K562 (cell line): ENCODE data around the gene PACSIN1. TPM values are rescaled to one million over a fixed set of nuclear protein-coding genes. Genes with fewer than 3 reads are reported as not detected.
A peak's percentile ranks its signal among the peaks of the same experiment; 100 is the strongest.

Experiments used
- CBX5 ChIP-seq: IDR thresholded peaks from 2 replicates; pipeline ENCODE4 v1.6.1; 2014; ENCODE audit warnings: low read depth, borderline replicate concordance
- CEBPZ ChIP-seq: fragments of 150-350 bp; IDR thresholded peaks from 2 replicates; pipeline ENCODE4 v1.6.1; 2014; ENCODE audit warnings: low read depth, mild to moderate bottlenecking, low read length, borderline replicate concordance
- CXXC5 ChIP-seq: fragments of 250-450 bp; sonication (Bioruptor Pico); IDR thresholded peaks from 2 replicates; pipeline ENCODE4 v1.8.0; 2022; ENCODE audit warnings: inconsistent platforms, mild to moderate bottlenecking, moderate library complexity
- ETV1 ChIP-seq: fragments of 450-650 bp; conservative IDR thresholded peaks from 2 replicates; pipeline ENCODE4 v1.6.1; 2016; ENCODE audit warnings: missing genetic modification characterization, control low read depth, low read depth, missing compliant biosample characterization
- HNRNPLL ChIP-seq: fragments of 200-400 bp; formaldehyde crosslinking; IDR thresholded peaks from 2 replicates; pipeline ENCODE4 v1.6.1; 2017; ENCODE audit warnings: low read length, low read depth, mild to moderate bottlenecking; ENCODE audit not compliant: poor library complexity, severe bottlenecking
- PATZ1 ChIP-seq: fragments of 250-450 bp; sonication (Bioruptor Pico); IDR thresholded peaks from 2 replicates; pipeline ENCODE4 v1.5.0; 2020; ENCODE audit warnings: mild to moderate bottlenecking, borderline replicate concordance
- PKNOX1 ChIP-seq: fragments of 450-650 bp; IDR thresholded peaks from 2 replicates; pipeline ENCODE4 v1.6.1; 2016
- RBFOX2 ChIP-seq: fragments of 200-400 bp; formaldehyde crosslinking; IDR thresholded peaks from 2 replicates; pipeline ENCODE4 v1.6.1; 2017; ENCODE audit warnings: low read depth, mild to moderate bottlenecking, low read length, moderate library complexity
- RCOR1 ChIP-seq, 2 experiments: IDR thresholded peaks; 2 replicates each; pipeline ENCODE4 v1.6.1; 2012; ENCODE audit warnings: low read depth in 2 of 2, low read length in 2 of 2, borderline replicate concordance in 1 of 2, improper control_type of control experiment in 1 of 2
- SMC3 ChIP-seq: conservative IDR thresholded peaks from 2 replicates; pipeline ENCODE4 v1.6.1; 2011; ENCODE audit warnings: low read depth, low read length, improper control_type of control experiment; ENCODE audit not compliant: insufficient read depth
- U2AF2 ChIP-seq: fragments of 200-400 bp; formaldehyde crosslinking; optimal IDR thresholded peaks from 2 replicates; pipeline ENCODE3; 2017; ENCODE audit warnings: low read depth, mild to moderate bottlenecking, low read length
- YY1 ChIP-seq, 3 experiments: IDR thresholded peaks; 2 replicates each; pipeline ENCODE4 v1.6.1; 2011; ENCODE audit warnings: low read length in 2 of 3, mild to moderate bottlenecking in 2 of 3, moderate library complexity in 2 of 3, borderline replicate concordance in 1 of 3, control low read depth in 1 of 3, low read depth in 1 of 3; ENCODE audit not compliant: insufficient read depth in 3 of 3, insufficient replicate concordance in 2 of 3, control insufficient read depth in 1 of 3, insufficient read length in 1 of 3; ENCODE audit errors: extremely low read depth in 1 of 3
- polyA plus RNA-seq, 8 experiments: library from polyadenylated mRNA; depleted of rRNA in 4 of 8; stranded (reverse) in 5 of 8; unstranded in 3 of 8; fragments of >200 nt; fragmentation: Nextera tagmentation in 2 of 8; fragmentation: Illumina TruSeq in 1 of 8; extraction: Ambion mirVana in 2 of 8; extraction: Trizol in 1 of 8; gene quantifications; 2 replicates each; pipeline versions ENCODE4 v1.2.1 to v1.2.3, GENCODE V29; 2011 to 2014; ENCODE audit warnings: inconsistent platforms in 1 of 8, missing spikeins in 1 of 8
- total RNA-seq, 7 experiments: library from RNA; depleted of rRNA in 6 of 7; stranded (reverse); fragments of >200 nt in 6 of 7; fragmentation: Illumina TruSeq in 2 of 7; extraction: Trizol in 2 of 7; gene quantifications; 2 replicates each; pipeline versions ENCODE4 v1.2.1 to v1.2.3, GENCODE V29; 2011 to 2021; ENCODE audit warnings: low replicate concordance in 1 of 7
- TF ChIP-seq, protein P1 (sequence below): IDR thresholded peaks from 2 replicates; pipeline ENCODE4 v1.6.1; 2014; ENCODE audit warnings: antibody characterized with exemption
- TF ChIP-seq, protein P2 (sequence below): sonication (generic); formaldehyde crosslinking; IDR thresholded peaks from 2 replicates; pipeline ENCODE4 v1.8.0; 2022; ENCODE audit warnings: mild to moderate bottlenecking, missing genetic modification reagents

Gene PACSIN1
- total and polyA plus RNA-seq, 9 of the 15 experiments (the other 6 are each of a cell fraction or from before 2014, with no cell fraction given) = 0.01 to 1.7 (median 0.45) TPM

DNA sequence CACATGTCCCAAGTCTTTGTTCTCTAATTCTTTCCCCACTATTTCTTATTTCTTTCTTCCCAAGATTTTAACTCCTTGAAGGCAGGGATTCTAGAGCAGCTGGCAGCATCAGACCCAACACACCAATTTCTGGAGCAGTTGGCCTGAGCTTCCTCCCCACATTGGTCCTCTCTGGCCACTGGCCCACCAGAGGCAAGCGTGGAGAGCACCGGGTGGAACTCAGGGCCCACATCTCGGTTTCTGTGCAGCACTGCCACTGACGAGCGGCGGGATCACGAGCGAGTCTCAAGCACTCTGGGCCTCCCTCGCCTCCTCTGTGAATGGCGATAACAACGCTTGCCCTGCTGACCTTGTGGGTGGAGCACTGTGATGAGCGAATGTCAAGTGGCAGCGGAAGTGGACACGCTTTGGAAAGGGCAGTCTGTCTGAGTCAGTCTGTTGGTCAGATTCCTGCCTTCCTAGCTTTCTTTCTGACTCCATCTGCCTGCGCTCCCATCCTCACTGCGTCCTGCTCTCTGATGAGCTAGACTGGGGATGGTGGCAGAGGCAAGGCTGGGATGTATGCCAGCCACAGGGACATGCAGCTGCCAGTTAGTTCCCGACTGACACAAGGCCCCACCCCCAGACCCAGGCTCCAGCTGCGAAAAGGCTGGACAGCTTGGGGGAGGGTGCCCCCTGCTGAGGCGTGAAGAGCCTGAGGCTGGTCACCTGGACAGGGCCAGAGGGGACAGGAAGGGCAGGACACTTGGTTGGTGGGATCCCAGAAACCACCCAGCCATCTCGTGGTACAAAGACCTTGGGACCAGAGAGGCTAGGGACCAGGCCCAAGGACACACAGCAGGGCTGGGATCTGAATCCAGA lies 94.7 kb downstream of the PACSIN1 start (continued):
- TF ChIP-seq RCOR1 (IDR thresholded peaks at IDR 0.05; ENCODE audit: borderline replicate concordance in 1 of 2, low read depth in 2 of 2, low read length in 2 of 2) (peak; percentile 81 to 99; a peak in 3 of 4 replicates), YY1 (IDR thresholded peaks at IDR 0.05; ENCODE audit: borderline replicate concordance in 1 of 3, control insufficient read depth in 1 of 3, extremely low read depth in 1 of 3, insufficient read depth in 3 of 3, insufficient read length in 1 of 3, insufficient replicate concordance in 2 of 3, low read depth in 1 of 3, low read length in 2 of 3) (peak in 2 of 3 experiments; percentile 33 to 69), ETV1 (tag) (peak; percentile 97), PATZ1 (CRISPR knock-in tag) (no peak), U2AF2 (no peak), SMC3 (peak; percentile 49), RBFOX2 (peak; percentile 84), PKNOX1 (peak; percentile 94), CXXC5 (CRISPR knock-in tag) (peak; percentile 96), CBX5 (peak; percentile 80), HNRNPLL (peak; percentile 69), CEBPZ (no peak)
- TF ChIP-seq, protein P1, sequence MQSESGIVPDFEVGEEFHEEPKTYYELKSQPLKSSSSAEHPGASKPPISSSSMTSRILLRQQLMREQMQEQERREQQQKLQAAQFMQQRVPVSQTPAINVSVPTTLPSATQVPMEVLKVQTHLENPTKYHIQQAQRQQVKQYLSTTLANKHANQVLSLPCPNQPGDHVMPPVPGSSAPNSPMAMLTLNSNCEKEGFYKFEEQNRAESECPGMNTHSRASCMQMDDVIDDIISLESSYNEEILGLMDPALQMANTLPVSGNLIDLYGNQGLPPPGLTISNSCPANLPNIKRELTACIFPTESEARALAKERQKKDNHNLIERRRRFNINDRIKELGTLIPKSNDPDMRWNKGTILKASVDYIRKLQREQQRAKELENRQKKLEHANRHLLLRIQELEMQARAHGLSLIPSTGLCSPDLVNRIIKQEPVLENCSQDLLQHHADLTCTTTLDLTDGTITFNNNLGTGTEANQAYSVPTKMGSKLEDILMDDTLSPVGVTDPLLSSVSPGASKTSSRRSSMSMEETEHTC = peak; percentile 97
- TF ChIP-seq, protein P2, sequence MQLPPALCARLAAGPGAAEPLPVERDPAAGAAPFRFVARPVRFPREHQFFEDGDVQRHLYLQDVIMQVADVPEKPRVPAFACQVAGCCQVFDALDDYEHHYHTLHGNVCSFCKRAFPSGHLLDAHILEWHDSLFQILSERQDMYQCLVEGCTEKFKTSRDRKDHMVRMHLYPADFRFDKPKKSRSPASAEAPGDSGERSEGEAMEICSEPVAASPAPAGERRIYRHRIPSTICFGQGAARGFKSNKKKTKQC (CRISPR knock-in tag) = no peak; the same call in 1 of the 2 replicates
